GM13976 (cell line): Measurements from ENCODE around the gene ATP8B2.

ENCODE experiments used
- DNase-seq: peaks from one replicate; pipeline ENCODE4 v3.0.0; 2012; ENCODE audit warnings: low spot score
- CTCF ChIP-seq: IDR thresholded peaks from 2 replicates; pipeline ENCODE4 v1.5.1; 2012; ENCODE audit warnings: borderline replicate concordance, mild to moderate bottlenecking; ENCODE audit not compliant: insufficient read depth; ENCODE audit errors: extremely low read depth, missing control alignments, control extremely low read depth
- in situ Hi-C: fragments of 300-500 bp; cut with MboI; formaldehyde crosslinking; loops from one replicate; pipeline ENCODE4 v1.12.0; 2022; ENCODE audit warnings: low sequenced_read_pairs, mixed read lengths, inconsistent platforms; ENCODE audit not compliant: unreplicated experiment

The ATP8B2 gene

GRCh38 chr1:154350383-154350782, 25.1 kb downstream of the ATP8B2 start:
- TF ChIP-seq CTCF: no peak
- in situ Hi-C loops: no loop called here
- peak; percentile 12 for DNase-seq

- in situ Hi-C loops: no loop called here
- no peak for TF ChIP-seq CTCF
- DNase-seq: peak; percentile 2
Observed at GRCh38 chr1:154351363-154352068, 26.2 kb downstream of the ATP8B2 start.

GRCh38 chr1:154352245-154352580, 26.9 kb downstream of the ATP8B2 start:
- TF ChIP-seq CTCF: no peak
- in situ Hi-C loops: no loop called here

GRCh38 chr1:154352581-154353459, 27.5 kb downstream of the ATP8B2 start:
- TF ChIP-seq CTCF: peak; percentile 42
- in situ Hi-C loops: no loop called here
- peak; percentile 71 for DNase-seq

More at GRCh38 chr1:154352245-154352580, 26.9 kb downstream of the ATP8B2 start:
- DNase-seq: peak; percentile 29

- in situ Hi-C loops: no loop called here
- peak; percentile 61 for DNase-seq
- TF ChIP-seq CTCF: peak; percentile 28
Observed at GRCh38 chr1:154353460-154353904, 28.2 kb downstream of the ATP8B2 start.

- no peak for TF ChIP-seq CTCF
- DNase-seq: peak; percentile 5
- in situ Hi-C loops: no loop called here
Observed at GRCh38 chr1:154353966-154354365, 28.6 kb downstream of the ATP8B2 start.
